Skeletal muscle satellite cell (primary cell): Measurements from ENCODE around the gene ZNF586. TPM values are rescaled to one million over a fixed set of nuclear protein-coding genes. Genes with fewer than 3 reads are reported as not detected.
"Not testable (repeated sequence)": the region's sequence is repeated elsewhere in the genome, so short reads cannot be mapped to it uniquely, and the experiment has no call there.

Experiments
- H3K27me3 ChIP-seq: 2 replicates; pipeline ENCODE4 v1.7.0; 2013; ENCODE audit warnings: low read length; ENCODE audit not compliant: control insufficient read depth, insufficient read depth
- H3K36me3 ChIP-seq: 2 replicates; pipeline ENCODE4 v1.7.0; 2013; ENCODE audit warnings: mild to moderate bottlenecking, control low read depth, low read length; ENCODE audit not compliant: insufficient read depth
- H3K4me1 ChIP-seq: 2 replicates; pipeline ENCODE4 v1.7.0; 2013; ENCODE audit warnings: low read length; ENCODE audit not compliant: control insufficient read depth, insufficient read depth
- H3K4me2 ChIP-seq: 2 replicates; pipeline ENCODE4 v1.7.0; 2013; ENCODE audit warnings: mild to moderate bottlenecking, low read length
- H3K4me3 ChIP-seq: 2 replicates; pipeline ENCODE4 v1.7.0; 2013; ENCODE audit warnings: low read length
- H3K9ac ChIP-seq: 2 replicates; pipeline ENCODE4 v1.7.0; 2013; ENCODE audit warnings: mild to moderate bottlenecking, low read depth, low read length, moderate library complexity
- H3K9me3 ChIP-seq: replicated peaks from 2 replicates; pipeline ENCODE4 v1.7.0; 2013; ENCODE audit warnings: mild to moderate bottlenecking, control low read depth, low read length
- total RNA-seq: library from RNA; depleted of rRNA; stranded (reverse); fragments of >200 nt; gene quantifications from 2 replicates; pipeline ENCODE4 v1.2.3, GENCODE V29; 2012; rRNA removed

Gene ZNF586
- 11.6 and 14.4 TPM in 2 replicates for total RNA-seq

DNA sequence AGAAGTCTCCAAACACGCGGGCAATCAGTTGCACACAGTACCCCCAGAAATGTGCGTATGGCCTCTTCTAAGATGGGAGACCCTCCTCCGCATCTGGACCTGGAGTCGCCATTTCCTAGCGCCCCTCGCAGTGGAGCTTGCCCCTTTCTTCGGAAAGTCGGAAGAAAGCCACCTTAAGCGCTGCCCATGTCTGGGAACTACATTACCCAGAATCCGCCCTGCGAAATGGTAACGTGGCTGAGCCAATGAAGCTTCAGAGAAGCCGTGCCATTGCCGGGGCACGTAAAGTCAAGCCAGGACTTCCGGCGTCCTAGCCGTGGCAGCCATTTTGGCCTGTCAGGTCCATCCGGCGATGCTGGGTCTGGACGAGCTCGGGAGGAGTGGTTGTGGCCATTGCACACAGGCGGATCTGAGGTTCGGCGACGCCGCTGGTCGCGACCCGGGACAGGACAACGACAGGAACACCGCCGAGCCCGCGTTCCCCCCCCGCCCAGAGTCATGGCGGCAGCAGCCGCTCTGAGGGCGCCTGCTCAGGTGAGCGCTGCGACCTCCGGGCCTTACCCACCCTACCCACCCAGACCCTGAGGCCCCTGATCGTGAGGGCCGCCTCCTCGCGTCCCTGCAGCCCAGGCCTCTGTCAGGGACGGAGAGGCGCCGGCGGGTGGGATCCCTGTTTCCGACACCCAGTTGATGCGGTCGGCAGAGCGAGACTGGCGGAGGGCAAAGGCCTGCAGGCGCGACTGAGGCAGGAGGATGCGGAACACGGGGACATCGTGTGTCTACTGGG lies at the start of gene ZNF586:
Gene ZNF586 (plus strand): TSS at position 332 of the 787 bp plus-strand sequence. CDS start 167 bp downstream, at position 499.
- peaks cover 6% of the 10 kb centered on the region for H3K4me1 ChIP-seq
- peaks cover 25% of the 10 kb centered on the region for H3K36me3 ChIP-seq

DNA sequence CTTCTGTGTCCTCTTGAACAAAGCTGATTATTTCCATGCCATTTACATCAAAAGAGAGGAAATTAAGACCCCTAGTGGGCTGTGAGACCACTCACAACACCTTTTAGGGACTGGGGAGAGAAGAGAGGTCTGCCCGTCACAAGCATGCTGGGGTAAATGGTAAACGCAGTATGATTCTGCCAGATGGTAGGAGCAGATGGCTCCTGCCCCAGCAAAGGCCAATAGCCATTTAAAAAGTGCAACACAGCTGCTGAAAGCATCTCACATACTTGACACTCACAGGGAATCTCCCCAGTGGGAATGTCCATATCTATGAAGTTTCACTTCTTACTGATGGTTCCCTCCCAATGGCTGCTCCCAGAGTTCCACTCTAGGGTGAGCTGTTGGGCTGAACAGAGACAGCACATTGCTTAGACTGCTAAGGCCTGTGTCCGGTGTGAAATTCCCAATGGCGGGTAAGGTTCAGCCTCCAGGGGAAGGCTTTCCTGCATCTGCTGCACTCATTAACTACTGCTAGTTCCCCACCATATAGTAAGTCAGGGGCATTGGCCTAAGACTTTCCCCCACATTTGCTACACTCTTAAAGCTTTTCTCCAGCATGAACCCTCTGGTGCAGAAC lies 49.5 kb upstream of the ZNF586 start:
- no peak overlapping the region for H3K9ac ChIP-seq
- peaks cover 47% of the 10 kb centered on the region for H3K36me3 ChIP-seq
- H3K4me1 ChIP-seq = no peaks in the 10 kb centered on the region
- H3K4me2 ChIP-seq = no peak overlapping the region
- H3K4me3 ChIP-seq = no peak overlapping the region
- H3K9me3 ChIP-seq = peaks cover 17% of the 10 kb centered on the region
- no peaks in the 10 kb centered on the region for H3K27me3 ChIP-seq

More for the DNA sequence above, at the start of gene ZNF586:
- Histone ChIP-seq H3K9me3 (no peaks in the 10 kb centered on the region), H3K27me3 (no peaks in the 10 kb centered on the region), H3K4me3 (peak within 1 kb of the TSS; percentile 82), H3K9ac (peak within 1 kb of the TSS; percentile 86), H3K4me2 (peak within 1 kb of the TSS; percentile 83)

DNA sequence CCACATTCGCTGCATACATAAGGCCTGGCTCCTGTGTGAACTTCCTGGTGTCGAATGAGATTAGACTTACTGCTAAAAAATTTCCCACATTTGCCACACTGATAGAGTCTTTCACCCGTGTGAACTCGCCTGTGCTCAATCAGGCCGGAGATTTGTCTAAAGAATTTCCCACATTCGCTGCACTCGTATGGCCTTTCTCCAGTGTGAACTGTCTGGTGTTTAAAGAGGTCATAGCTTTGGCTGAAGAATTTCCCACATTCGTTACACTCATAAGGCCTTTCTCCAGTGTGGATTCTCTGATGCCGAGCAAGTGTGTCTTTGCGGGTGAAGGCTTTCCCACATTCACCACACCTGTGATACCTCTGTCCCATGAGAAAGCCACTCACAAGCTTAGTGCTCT lies 48.6 kb upstream of the ZNF586 start:
- Histone ChIP-seq H3K36me3 (peaks cover 47% of the 10 kb centered on the region), H3K9ac (no peak overlapping the region), H3K4me1 (no peaks in the 10 kb centered on the region), H3K4me3 (no peak overlapping the region), H3K9me3 (peaks cover 17% of the 10 kb centered on the region), H3K27me3 (no peaks in the 10 kb centered on the region), H3K4me2 (no peak overlapping the region)

DNA sequence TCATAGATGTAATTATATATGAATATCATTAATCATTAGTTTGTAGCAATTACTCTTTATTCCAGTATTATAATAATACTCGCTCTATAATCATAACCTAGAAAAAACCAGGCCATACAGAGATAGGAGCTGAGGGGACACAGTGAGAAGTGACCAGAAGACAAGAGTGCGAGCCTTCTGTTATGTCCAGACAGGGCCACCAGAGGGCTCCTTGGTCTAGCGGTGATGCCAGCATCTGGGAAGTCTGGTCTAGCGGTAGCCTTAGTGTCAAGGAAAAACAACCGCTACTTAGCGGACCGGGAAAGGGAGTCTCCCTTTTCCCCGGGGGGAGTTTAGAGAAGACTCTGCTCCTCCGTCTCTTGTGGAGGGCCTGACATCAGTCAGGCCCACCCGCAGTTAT lies 31.2 kb upstream of the ZNF586 start:
- not testable (repeated sequence) for H3K9me3 ChIP-seq, H3K4me1 ChIP-seq, H3K36me3 ChIP-seq, H3K4me3 ChIP-seq, H3K27me3 ChIP-seq, H3K9ac ChIP-seq, H3K4me2 ChIP-seq

DNA sequence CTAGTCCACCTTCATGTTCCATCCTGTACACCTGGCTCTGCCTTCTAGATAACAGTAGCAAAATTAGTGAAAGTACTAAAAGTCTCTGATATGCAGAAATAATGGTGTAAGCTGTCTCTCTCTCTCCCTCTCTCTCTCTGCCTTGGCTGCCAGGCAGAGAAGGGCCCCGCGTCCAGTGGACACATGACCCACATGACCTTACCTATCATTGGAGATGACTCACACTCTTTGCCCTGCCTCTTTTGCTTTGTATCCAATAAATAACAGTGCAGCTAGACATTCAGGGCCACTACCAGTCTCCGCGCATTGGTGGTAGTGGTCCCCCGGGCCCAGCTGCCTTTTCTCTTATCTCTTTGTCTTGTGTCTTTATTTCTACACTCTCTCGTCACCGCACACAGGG lies 30.7 kb upstream of the ZNF586 start:
- H3K9ac ChIP-seq, H3K9me3 ChIP-seq, H3K4me2 ChIP-seq, H3K36me3 ChIP-seq, H3K27me3 ChIP-seq, H3K4me1 ChIP-seq, H3K4me3 ChIP-seq: not testable (repeated sequence)

DNA sequence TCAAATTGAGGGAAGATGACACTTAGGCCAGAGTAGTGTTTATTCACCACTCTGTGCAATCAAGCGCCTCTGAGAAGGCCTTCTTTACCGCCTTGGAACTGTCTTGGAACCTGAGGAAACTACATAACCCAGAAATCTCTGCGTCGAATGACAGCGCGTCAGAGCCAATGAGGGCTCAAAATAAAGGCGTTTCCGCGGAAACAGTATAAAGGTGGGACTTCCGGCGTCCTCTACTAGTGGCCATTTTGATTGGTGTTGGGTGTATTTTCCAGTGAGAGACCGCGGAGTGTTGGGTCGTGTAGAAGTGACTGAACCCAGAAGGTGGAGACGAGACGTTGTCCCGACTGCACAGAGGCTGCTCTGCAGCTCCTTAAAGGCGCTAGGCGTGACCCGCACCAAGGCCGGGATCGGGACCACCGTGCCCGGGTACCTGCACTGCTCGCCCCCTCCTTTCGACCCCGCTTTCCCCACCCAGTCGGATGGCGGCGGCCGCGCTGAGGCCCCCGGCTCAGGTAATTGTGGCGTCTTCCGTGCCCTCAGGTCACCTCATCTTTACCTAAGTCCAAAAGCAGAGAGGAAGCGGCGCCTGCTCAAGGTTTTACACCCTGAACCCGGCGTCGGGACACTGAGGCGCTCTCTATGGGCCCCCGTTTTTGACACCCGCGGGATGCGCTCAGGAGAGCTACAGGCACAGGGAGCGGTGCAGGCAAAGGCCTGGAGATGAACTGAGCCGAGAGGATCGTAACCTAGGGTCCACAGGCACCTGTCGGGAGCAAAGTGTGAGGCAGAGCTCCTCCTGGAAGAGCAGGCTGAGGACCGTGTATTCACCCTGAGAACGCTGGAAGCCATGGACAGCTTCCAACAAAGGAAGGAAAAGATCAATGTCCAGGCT lies 22.6 kb upstream of the ZNF586 start, which contains the start of gene ZNF776:
Gene ZNF776 (plus strand): TSS at position 236 of the 892 bp plus-strand sequence. CDS start 244 bp downstream, at position 480.
- Histone ChIP-seq H3K27me3 (no peaks in the 10 kb centered on the region), H3K4me2 (peak within 1 kb of the TSS; percentile 97), H3K4me3 (peak within 1 kb of the TSS; percentile 81), H3K9ac (peak within 1 kb of the TSS; percentile 90), H3K9me3 (no peaks in the 10 kb centered on the region), H3K4me1 (peaks cover 9% of the 10 kb centered on the region), H3K36me3 (peaks cover 35% of the 10 kb centered on the region)

DNA sequence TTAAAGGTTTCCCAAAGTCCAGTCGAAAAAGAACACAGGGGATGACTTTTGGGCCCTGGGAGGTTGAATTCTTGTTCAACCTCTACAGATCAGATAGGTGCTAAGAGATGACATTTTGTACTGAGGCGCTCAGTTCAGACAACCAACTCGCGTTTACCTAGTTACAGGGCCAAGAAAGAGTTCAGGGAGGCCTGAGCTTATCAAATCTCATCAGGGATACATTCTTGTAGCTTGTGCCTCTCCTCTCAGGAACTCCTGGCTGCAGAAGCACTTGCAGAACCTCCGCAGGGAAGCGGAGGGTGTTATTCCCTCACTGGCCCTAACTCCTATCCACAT lies 22.0 kb upstream of the ZNF586 start:
- Histone ChIP-seq H3K4me3 (peak overlapping the region; percentile 81), H3K9me3 (no peaks in the 10 kb centered on the region), H3K9ac (peak overlapping the region; percentile 90), H3K4me2 (peak overlapping the region; percentile 97), H3K36me3 (peaks cover 40% of the 10 kb centered on the region), H3K27me3 (no peaks in the 10 kb centered on the region), H3K4me1 (peaks cover 9% of the 10 kb centered on the region)

DNA sequence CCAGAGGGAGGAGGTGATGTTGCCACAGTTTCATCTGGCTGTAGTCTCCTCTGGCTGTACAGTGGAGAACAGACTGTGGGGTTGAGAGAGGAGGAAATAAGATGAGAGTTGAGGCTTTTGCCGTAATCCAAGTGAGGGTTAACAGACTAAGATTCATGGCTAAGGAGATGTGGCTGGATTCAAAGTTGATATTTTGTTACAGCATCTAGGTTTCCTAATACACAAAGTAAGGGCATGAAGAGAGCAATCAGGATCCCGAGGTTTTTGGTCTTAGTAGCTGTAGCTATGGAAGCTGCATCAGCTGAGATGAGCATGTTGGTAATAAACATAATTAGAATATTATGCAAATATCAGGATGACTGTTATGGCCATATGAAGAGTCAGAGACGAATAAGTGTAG lies 21.4 kb upstream of the ZNF586 start:
- Histone ChIP-seq H3K27me3 (no peaks in the 10 kb centered on the region), H3K9ac (no peak overlapping the region), H3K4me2 (peak overlapping the region; percentile 97), H3K4me3 (peak overlapping the region; percentile 81), H3K4me1 (peaks cover 9% of the 10 kb centered on the region), H3K36me3 (peaks cover 46% of the 10 kb centered on the region), H3K9me3 (no peaks in the 10 kb centered on the region)

DNA sequence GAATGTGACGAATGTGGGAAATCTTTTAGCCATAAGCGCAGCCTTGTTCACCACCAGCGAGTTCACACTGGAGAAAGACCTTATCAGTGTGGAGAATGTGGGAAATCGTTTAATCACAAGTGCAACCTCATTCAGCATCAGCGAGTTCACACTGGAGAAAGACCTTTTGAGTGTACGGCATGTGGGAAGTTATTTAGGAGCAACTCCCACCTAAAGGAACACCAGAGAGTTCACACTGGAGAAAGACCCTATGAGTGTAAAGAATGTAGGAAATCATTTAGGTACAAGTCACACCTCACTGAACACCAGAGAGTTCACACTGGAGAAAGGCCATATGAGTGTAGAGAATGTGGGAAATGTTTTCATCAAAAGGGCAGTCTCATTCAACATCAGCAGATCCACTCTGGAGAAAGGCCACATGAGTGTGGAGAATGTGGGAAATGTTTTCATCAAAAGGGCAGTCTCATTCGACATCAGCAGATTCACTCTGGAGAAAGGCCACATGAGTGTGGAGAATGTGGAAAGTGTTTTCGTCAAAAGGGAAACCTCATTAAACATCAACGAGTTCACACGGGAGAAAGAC lies 15.3 kb upstream of the ZNF586 start:
- H3K9me3 ChIP-seq = peaks cover 13% of the 10 kb centered on the region

DNA sequence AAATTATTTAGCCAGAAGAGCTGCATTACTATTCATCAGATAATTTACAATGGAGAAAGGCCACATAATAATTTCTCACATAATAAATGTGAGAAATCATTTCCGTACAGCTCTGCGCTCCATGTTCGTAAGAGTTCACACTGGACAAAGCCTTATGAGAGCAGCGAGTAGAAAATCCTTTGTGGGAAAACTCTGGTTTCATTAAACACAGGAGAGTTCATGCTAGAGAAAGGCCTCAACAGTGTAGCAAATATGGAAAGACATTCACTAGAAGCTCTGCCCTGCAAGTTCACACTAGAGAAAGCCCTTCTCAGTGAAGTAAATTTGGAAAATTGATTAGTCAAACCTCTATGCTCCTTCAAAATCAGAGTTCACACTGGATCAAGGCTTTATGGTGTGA lies 14.4 kb upstream of the ZNF586 start:
- peaks cover 13% of the 10 kb centered on the region for H3K9me3 ChIP-seq
- no peak overlapping the region for H3K4me3 ChIP-seq
- peaks cover 85% of the 10 kb centered on the region for H3K36me3 ChIP-seq

More for the DNA sequence above, 15.3 kb upstream of the ZNF586 start:
- H3K27me3 ChIP-seq = no peaks in the 10 kb centered on the region
- H3K9ac ChIP-seq = no peak overlapping the region
- no peak overlapping the region for H3K4me3 ChIP-seq
- H3K4me2 ChIP-seq = no peak overlapping the region
- no peaks in the 10 kb centered on the region for H3K4me1 ChIP-seq
- peaks cover 85% of the 10 kb centered on the region for H3K36me3 ChIP-seq

DNA sequence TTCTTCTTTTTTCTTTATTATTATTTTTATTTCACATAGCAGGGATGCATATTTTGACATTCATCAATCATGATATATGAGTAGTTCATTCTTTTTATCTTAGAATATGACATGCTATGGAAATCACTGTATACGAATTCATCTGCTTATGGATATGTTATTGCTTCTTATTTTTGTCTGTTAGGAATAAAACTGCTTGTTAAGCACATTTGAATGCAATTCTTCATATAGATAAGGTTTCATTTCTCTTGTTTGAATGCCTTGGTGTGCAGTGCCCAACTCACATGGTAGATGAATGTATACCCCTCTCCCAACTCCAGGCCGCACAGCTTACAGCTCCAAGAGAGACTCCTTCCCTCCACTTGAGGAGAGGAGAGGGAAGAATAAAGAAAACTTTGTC lies 11.5 kb upstream of the ZNF586 start:
- H3K36me3 ChIP-seq = peaks cover 66% of the 10 kb centered on the region
- peaks cover 13% of the 10 kb centered on the region for H3K9me3 ChIP-seq

More for the DNA sequence above, 14.4 kb upstream of the ZNF586 start:
- H3K9ac ChIP-seq = no peak overlapping the region
- H3K4me2 ChIP-seq = no peak overlapping the region
- H3K27me3 ChIP-seq = no peaks in the 10 kb centered on the region
- H3K4me1 ChIP-seq = no peaks in the 10 kb centered on the region

More for the DNA sequence above, 11.5 kb upstream of the ZNF586 start:
- Histone ChIP-seq H3K27me3 (no peaks in the 10 kb centered on the region), H3K4me1 (no peaks in the 10 kb centered on the region), H3K4me3 (no peak overlapping the region), H3K4me2 (no peak overlapping the region), H3K9ac (no peak overlapping the region)
